Neuronal stem cell (in vitro differentiated cells): ENCODE measurements around the gene LSM14A.

Experiments used
- DNase-seq: peaks from one replicate; pipeline ENCODE4 v3.0.0-alpha.2; 2013; ENCODE audit warnings: low spot score
- H2AFZ ChIP-seq: one replicate; pipeline ENCODE4 v1.6.1; 2013; ENCODE audit warnings: mild to moderate bottlenecking, low read length, inconsistent platforms
- H2AK5ac ChIP-seq: 2 replicates; pipeline ENCODE4 v1.6.1; 2013; ENCODE audit warnings: low read depth, mild to moderate bottlenecking, inconsistent platforms, low read length, moderate library complexity, mixed read lengths
- H2BK120ac ChIP-seq: 2 replicates; pipeline ENCODE4 v1.6.1; 2013; ENCODE audit warnings: low read depth, mild to moderate bottlenecking, inconsistent platforms, low read length, moderate library complexity, mixed read lengths
- H2BK12ac ChIP-seq: one replicate; pipeline ENCODE4 v1.6.1; 2013; ENCODE audit warnings: low read length, inconsistent platforms
- H2BK15ac ChIP-seq: 2 replicates; pipeline ENCODE4 v1.6.1; 2013; ENCODE audit warnings: mild to moderate bottlenecking, low read length, inconsistent platforms, mixed read lengths
- H2BK5ac ChIP-seq: one replicate; pipeline ENCODE4 v1.6.1; 2013; ENCODE audit warnings: inconsistent platforms, mild to moderate bottlenecking, low read length, moderate library complexity
- H3K14ac ChIP-seq: one replicate; pipeline ENCODE4 v1.6.1; 2013; ENCODE audit warnings: low read length, inconsistent platforms
- H3K18ac ChIP-seq: 2 replicates; pipeline ENCODE4 v1.6.1; 2013; ENCODE audit warnings: low read length, inconsistent platforms
- H3K23ac ChIP-seq: 2 replicates; pipeline ENCODE4 v1.6.1; 2013; ENCODE audit warnings: low read depth, mild to moderate bottlenecking, mixed read lengths, low read length, inconsistent platforms; ENCODE audit not compliant: poor library complexity
- H3K27ac ChIP-seq: replicated peaks from 3 replicates; pipeline ENCODE4 v1.5.1; 2013; ENCODE audit warnings: low read length, inconsistent platforms
- H3K27me3 ChIP-seq, 3 experiments: 2 replicates each; pipeline ENCODE4 v1.6.1; 2013; ENCODE audit warnings: low read length in 3 of 3, mild to moderate bottlenecking in 2 of 3, inconsistent platforms in 1 of 3, low read depth in 1 of 3, mixed read lengths in 1 of 3, moderate library complexity in 1 of 3; ENCODE audit not compliant: control insufficient read depth in 3 of 3, insufficient read depth in 3 of 3
- H3K36me3 ChIP-seq, 2 donors: replicated peaks in 1 of 2; 2 replicates each; pipeline ENCODE4 v1.6.1; 2013; ENCODE audit warnings: low read length in 2 of 2; ENCODE audit not compliant: control insufficient read depth in 2 of 2, insufficient read depth in 2 of 2
- H3K4ac ChIP-seq: 2 replicates; pipeline ENCODE4 v1.6.1; 2013; ENCODE audit warnings: inconsistent platforms, mild to moderate bottlenecking, low read length, moderate library complexity
- H3K4me1 ChIP-seq, 2 donors: 1 replicate in 1 of 2; 2 replicates in 1 of 2; pipeline ENCODE4 v1.6.1; 2013; ENCODE audit warnings: low read length in 2 of 2, low read depth in 1 of 2; ENCODE audit not compliant: control insufficient read depth in 2 of 2, insufficient read depth in 1 of 2
- H3K4me2 ChIP-seq: one replicate; pipeline ENCODE4 v1.6.1; 2013; ENCODE audit warnings: mild to moderate bottlenecking, low read length, inconsistent platforms; ENCODE audit not compliant: insufficient read depth, poor library complexity, severe bottlenecking
- H3K4me3 ChIP-seq, 2 donors: 2 replicates each; pipeline ENCODE4 v1.5.1; 2013; ENCODE audit warnings: low read length in 2 of 2, mild to moderate bottlenecking in 2 of 2, inconsistent platforms in 1 of 2, moderate library complexity in 1 of 2
- H3K79me1 ChIP-seq: one replicate; pipeline ENCODE4 v1.6.1; 2013; ENCODE audit warnings: low read depth, mild to moderate bottlenecking, inconsistent platforms, low read length, moderate library complexity
- H3K9ac ChIP-seq: one replicate; pipeline ENCODE4 v1.6.1; 2013; ENCODE audit warnings: mild to moderate bottlenecking, low read depth, low read length, inconsistent platforms; ENCODE audit not compliant: poor library complexity
- H3K9me3 ChIP-seq, 2 donors: replicated peaks in 1 of 2; 2 replicates each; pipeline versions ENCODE3 to v1.6.1; 2013; ENCODE audit warnings: low read length in 2 of 2, mild to moderate bottlenecking in 2 of 2, inconsistent platforms in 1 of 2, low read depth in 1 of 2, mixed read lengths in 1 of 2, moderate library complexity in 1 of 2; ENCODE audit not compliant: control insufficient read depth in 2 of 2, insufficient read depth in 1 of 2
- H4K8ac ChIP-seq: one replicate; pipeline ENCODE4 v1.6.1; 2013; ENCODE audit warnings: low read depth, mild to moderate bottlenecking, inconsistent platforms, low read length, moderate library complexity
- H4K91ac ChIP-seq: one replicate; pipeline ENCODE4 v1.6.1; 2013; ENCODE audit warnings: low read length, low read depth, mild to moderate bottlenecking, inconsistent platforms; ENCODE audit not compliant: poor library complexity
- WGBS, 2 donors: extraction: QIAGEN DNeasy Blood & Tissue Kit; methylation state at CpG; one replicate each; pipeline ENCODE4 v1.1.7; 2013; ENCODE audit warnings: missing lambda C conversion rate in 2 of 2, mixed read lengths in 1 of 2; ENCODE audit not compliant: insufficient read length in 2 of 2, insufficient replicate concordance in 1 of 2; ENCODE audit errors: extremely low coverage in 2 of 2; 5-methylcytosine and 5-hydroxymethylcytosine counted together

The LSM14A gene

DNA sequence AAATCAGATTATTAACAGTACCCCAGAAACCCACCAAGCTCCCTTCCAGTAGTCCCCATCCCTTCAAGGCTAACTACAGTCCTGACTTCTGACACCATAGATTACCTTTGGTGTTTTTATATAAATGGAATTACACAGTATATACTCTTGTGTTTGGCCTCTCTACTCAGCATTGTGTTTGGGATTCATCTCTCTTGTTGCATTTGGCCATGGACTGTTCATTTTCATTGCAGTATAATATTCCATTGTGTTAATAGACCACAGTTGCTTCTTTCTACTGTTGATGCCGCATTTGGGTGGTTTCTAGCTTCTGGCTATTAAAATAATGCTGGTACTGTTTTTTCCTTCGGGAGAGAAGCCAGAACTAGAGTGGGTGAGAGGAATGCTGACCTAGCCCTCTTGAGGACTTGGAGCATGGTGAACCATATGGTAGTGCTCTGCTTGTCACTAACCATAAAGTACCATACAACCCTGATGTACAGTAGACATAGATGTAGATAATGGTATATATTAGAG is 63.2 kb downstream of the LSM14A start:
- H3K9me3 ChIP-seq = no peaks in the 10 kb centered on the region
- no peak overlapping the region for H2AK5ac ChIP-seq
- WGBS, 2 donors = no CpG with 5 or more reads among the region's 2 CpGs
- no peak overlapping the region for H4K8ac ChIP-seq
- H2BK5ac ChIP-seq = no peak overlapping the region
- H3K23ac ChIP-seq = no peak overlapping the region
- H3K18ac ChIP-seq = no peak overlapping the region
- no peaks in the 10 kb centered on the region for H3K4me1 ChIP-seq
- no peak overlapping the region for H3K9ac ChIP-seq
- H3K4ac ChIP-seq = no peak overlapping the region
- H4K91ac ChIP-seq = no peak overlapping the region
- H3K27ac ChIP-seq = no peak overlapping the region
- H3K14ac ChIP-seq = no peak overlapping the region
- H3K4me3 ChIP-seq = no peak overlapping the region
- H3K79me1 ChIP-seq = no peaks in the 10 kb centered on the region
- peaks cover 5 to 20% of the 10 kb centered on the region in 2 donors for H3K36me3 ChIP-seq
- H3K27me3 ChIP-seq = no peaks in the 10 kb centered on the region
- H2BK12ac ChIP-seq = no peak overlapping the region
- no peak overlapping the region for H2BK15ac ChIP-seq
- H3K4me2 ChIP-seq = no peak overlapping the region
- no peak overlapping the region for H2AFZ ChIP-seq
- DNase-seq = no peak
- H2BK120ac ChIP-seq = no peak overlapping the region

DNA sequence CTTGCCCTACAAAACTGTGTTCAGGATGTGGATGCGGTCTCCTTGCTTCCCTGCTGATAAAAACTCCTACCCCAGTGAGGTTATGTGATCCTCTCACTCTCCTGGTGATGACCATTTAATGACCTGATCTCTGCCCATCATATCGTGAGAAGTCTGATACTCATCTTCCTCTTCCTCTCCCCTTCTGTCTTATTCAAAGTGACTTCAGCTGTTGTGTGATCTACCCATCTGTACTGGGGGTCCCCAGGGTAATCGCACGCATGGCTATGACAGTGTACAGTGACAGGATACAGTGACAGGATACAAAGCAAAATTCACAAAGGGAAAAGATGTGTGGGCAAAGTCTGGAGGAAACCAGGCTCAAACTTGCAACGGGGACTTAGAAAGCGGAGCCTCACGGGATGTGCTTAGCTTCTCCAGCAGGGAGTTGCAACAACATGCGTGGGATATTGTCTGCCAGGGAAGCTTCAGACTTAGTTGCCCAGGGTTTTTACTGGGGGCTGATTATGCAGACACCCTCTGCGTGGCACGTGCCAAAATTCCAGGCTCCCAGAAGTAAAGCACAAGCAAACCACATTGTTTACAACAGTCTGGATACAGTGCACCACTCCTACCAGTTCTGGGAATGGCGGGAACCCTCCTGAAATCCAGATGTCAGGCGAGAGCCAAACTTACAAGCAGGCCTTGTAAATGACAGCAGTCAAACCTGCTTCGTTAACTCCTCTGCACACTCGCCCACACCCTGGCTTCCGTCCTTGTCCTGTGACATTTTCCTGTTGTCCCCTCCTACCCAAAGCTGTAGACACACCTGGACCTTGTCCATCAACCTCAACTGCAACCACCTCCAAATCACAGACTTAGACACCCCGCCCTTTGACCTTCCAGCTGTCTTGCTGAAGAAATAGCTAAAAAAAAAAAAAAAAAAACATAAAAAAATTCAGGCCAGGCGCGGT is 64.0 kb downstream of the LSM14A start:
- H2BK5ac ChIP-seq = no peak overlapping the region
- no peaks in the 10 kb centered on the region for H3K27me3 ChIP-seq
- no peak overlapping the region for H4K8ac ChIP-seq
- no peak overlapping the region for H3K9ac ChIP-seq
- peaks cover 2 to 11% of the 10 kb centered on the region in 2 donors for H3K36me3 ChIP-seq
- no peak overlapping the region for H2AK5ac ChIP-seq
- H3K4me3 ChIP-seq = no peak overlapping the region
- no peak overlapping the region for H2BK15ac ChIP-seq
- no peak overlapping the region for H3K18ac ChIP-seq
- no peak overlapping the region for H3K14ac ChIP-seq
- H4K91ac ChIP-seq = no peak overlapping the region
- no peak overlapping the region for H3K27ac ChIP-seq
- no peak overlapping the region for H3K4me2 ChIP-seq
- no peak overlapping the region for H2AFZ ChIP-seq
- H2BK12ac ChIP-seq = no peak overlapping the region
- no peaks in the 10 kb centered on the region for H3K79me1 ChIP-seq
- H3K4ac ChIP-seq = no peak overlapping the region
- no peak overlapping the region for H3K23ac ChIP-seq
- no peak overlapping the region for H2BK120ac ChIP-seq
- no peak for DNase-seq
- H3K9me3 ChIP-seq = no peaks in the 10 kb centered on the region
- H3K4me1 ChIP-seq = no peaks in the 10 kb centered on the region
- no CpG with 5 or more reads among the region's 18 CpGs for WGBS, 2 donors

DNA sequence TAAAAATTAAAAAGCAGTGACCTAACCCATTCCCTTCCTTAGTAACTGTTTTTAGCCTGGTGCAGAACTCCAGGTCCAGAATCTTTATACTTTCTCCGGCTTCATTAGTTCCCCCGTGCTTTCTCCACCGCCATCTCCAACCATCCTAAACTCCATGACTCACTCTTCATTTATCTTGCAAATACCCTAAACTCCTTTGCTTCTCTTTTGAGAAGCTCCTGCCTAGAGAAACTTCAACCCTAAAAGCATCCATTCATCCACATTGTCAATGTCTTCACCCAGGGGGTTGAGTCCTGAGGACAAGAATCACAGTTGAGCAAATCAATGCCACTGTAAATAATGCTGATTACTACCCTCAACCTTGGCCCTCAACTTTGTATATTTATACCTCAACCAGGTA is 65.0 kb downstream of the LSM14A start:
- H3K14ac ChIP-seq = no peak overlapping the region
- no peak overlapping the region for H3K4me2 ChIP-seq
- no peak overlapping the region for H3K9ac ChIP-seq
- no peak overlapping the region for H3K4ac ChIP-seq
- no peak overlapping the region for H2BK5ac ChIP-seq
- no peak overlapping the region for H2BK15ac ChIP-seq
- no peaks in the 10 kb centered on the region for H3K27me3 ChIP-seq
- H3K27ac ChIP-seq = no peak overlapping the region
- no peak overlapping the region for H2AFZ ChIP-seq
- H2BK12ac ChIP-seq = no peak overlapping the region
- no peak for DNase-seq
- H4K91ac ChIP-seq = no peak overlapping the region
- H4K8ac ChIP-seq = no peak overlapping the region
- H3K4me3 ChIP-seq = no peak overlapping the region
- no peak overlapping the region for H2AK5ac ChIP-seq
- no peaks in the 10 kb centered on the region for H3K4me1 ChIP-seq
- no peak overlapping the region for H3K23ac ChIP-seq
- WGBS, 2 donors = no CpG with 5 or more reads among the region's 3 CpGs
- H2BK120ac ChIP-seq = no peak overlapping the region
- no peaks in the 10 kb centered on the region for H3K9me3 ChIP-seq
- H3K36me3 ChIP-seq = peaks cover 0 to 8% of the 10 kb centered on the region in 2 donors
- no peaks in the 10 kb centered on the region for H3K79me1 ChIP-seq
- H3K18ac ChIP-seq = no peak overlapping the region

DNA sequence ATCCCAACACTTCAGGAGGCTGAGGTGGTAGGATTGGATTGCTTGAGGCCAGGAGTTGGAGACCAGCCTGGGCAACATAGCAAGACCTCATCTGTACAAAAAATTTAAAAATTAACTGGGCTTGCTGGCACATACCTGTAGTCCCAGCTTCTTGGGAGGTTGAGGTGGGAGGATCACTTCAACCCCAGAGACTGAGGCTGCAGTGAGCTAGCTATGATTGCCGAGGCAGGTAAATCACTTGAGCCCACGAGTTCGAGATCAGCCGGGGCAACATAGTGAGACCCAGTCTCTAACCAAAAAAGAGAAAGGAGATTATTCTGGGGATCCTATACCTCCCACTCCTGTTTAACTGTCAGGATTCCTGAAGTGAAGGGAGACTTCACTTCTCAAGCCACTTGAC is 65.6 kb downstream of the LSM14A start:
- H3K79me1 ChIP-seq = no peaks in the 10 kb centered on the region
- H3K4ac ChIP-seq = no peak overlapping the region
- peaks cover under 1 to 8% of the 10 kb centered on the region in 2 donors for H3K36me3 ChIP-seq
- no peak overlapping the region for H3K9ac ChIP-seq
- no peak overlapping the region for H2BK5ac ChIP-seq
- no peaks in the 10 kb centered on the region for H3K9me3 ChIP-seq
- no peak for DNase-seq
- no peak overlapping the region for H2BK120ac ChIP-seq
- no peak overlapping the region for H3K4me3 ChIP-seq
- H3K18ac ChIP-seq = no peak overlapping the region
- H2BK15ac ChIP-seq = no peak overlapping the region
- no peak overlapping the region for H3K27ac ChIP-seq
- H3K23ac ChIP-seq = no peak overlapping the region
- no peak overlapping the region for H4K91ac ChIP-seq
- no CpG with 5 or more reads among the region's 4 CpGs for WGBS, 2 donors
- H2AFZ ChIP-seq = no peak overlapping the region
- no peak overlapping the region for H2BK12ac ChIP-seq
- no peak overlapping the region for H3K4me2 ChIP-seq
- H4K8ac ChIP-seq = no peak overlapping the region
- no peak overlapping the region for H3K14ac ChIP-seq
- no peak overlapping the region for H2AK5ac ChIP-seq
- H3K27me3 ChIP-seq = no peaks in the 10 kb centered on the region
- no peaks in the 10 kb centered on the region for H3K4me1 ChIP-seq
